H1 (cell line): ENCODE results near the gene DACT3. TPM values are rescaled to one million over a fixed set of nuclear protein-coding genes. Genes with fewer than 3 reads are reported as not detected.

Experiments used
- HDAC2 ChIP-seq, 2 experiments: fragments of 300-600 bp in 1 of 2; sonication (generic) in 1 of 2; IDR thresholded peaks; 2 replicates each; pipeline ENCODE4 v1.6.1; 2011 to 2012; ENCODE audit warnings: low read depth in 2 of 2, low read length in 2 of 2, mild to moderate bottlenecking in 2 of 2, moderate library complexity in 2 of 2, borderline replicate concordance in 1 of 2, inconsistent platforms in 1 of 2
- NANOG ChIP-seq: IDR thresholded peaks from 2 replicates; pipeline ENCODE4 v1.6.1; 2011; ENCODE audit warnings: low read length, low read depth, mild to moderate bottlenecking, inconsistent platforms; ENCODE audit not compliant: insufficient read depth, poor library complexity, severe bottlenecking
- NRF1 ChIP-seq: IDR thresholded peaks from 2 replicates; pipeline ENCODE4 v1.6.1; 2011; ENCODE audit warnings: mild to moderate bottlenecking, low read depth, low read length, improper control_type of control experiment
- polyA plus RNA-seq, 7 experiments: library from polyadenylated mRNA; depleted of rRNA in 3 of 7; stranded (reverse) in 5 of 7; unstranded in 2 of 7; fragments of >200 nt in 5 of 7; fragments of 200-250 nt in 2 of 7; gene quantifications; 1 replicate in 5 of 7; 2 replicates in 1 of 7; 4 replicates in 1 of 7; pipeline versions ENCODE4 v1.2.1 to v1.2.3, GENCODE V29; 2011 to 2013; ENCODE audit warnings: missing spikeins in 2 of 7, mixed read lengths in 2 of 7
- total RNA-seq: library from RNA; stranded (reverse); fragmentation: NEBNext Ultra II Directional; extraction: Animal tissue kit (Norgen Biotek cat#: 25700); gene quantifications from 2 replicates; pipeline ENCODE4 v1.2.1, GENCODE V29; 2021

Gene DACT3
- total and polyA plus RNA-seq, 2 of the 8 experiments (the other 6 are each of a cell fraction or from before 2014, with no cell fraction given) = 1.8 to 2.0 TPM

DNA sequence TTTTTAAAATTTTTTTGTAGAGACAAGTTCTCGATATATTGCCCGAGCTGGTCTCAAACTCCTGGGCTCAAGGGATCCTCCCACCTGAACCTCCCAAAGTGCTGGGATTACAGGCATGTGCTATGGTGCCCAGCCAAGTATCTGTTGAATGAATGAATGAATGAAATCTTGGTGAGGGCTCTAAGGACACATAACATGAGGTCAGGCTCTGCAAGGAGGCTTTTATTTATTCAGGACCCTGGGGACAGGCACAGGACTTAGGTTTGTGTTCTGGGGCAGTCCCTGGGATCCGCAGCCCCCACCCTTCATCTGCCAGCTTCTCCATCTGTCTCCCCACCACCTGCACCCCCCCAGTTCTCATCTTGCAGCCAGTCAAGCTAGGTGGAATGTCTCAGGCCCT, 40.7 kb downstream of the DACT3 start (continued):
- no peak for TF ChIP-seq NRF1
- TF ChIP-seq NANOG = no peak
- TF ChIP-seq HDAC2 (IDR thresholded peaks at IDR 0.05; ENCODE audit: borderline replicate concordance in 1 of 2, low read depth in 2 of 2, low read length in 2 of 2) = no peak
- TF ChIP-seq, all 59 proteins: peak for 0
